Transverse colon (tissue), 4 donors: Measurements from ENCODE around the gene LENG1. TPM values are rescaled to one million over a fixed set of nuclear protein-coding genes. Genes with fewer than 3 reads are reported as not detected.
"Not testable (repeated sequence)": the region's sequence is repeated elsewhere in the genome, so short reads cannot be mapped to it uniquely, and the experiment has no call there.

Experiments
- DNase-seq: peaks from one replicate; pipeline ENCODE4 v3.0.0-alpha.2; 2019
- H3K27ac ChIP-seq, 4 donors: fragments of 200-600 bp; sonication (generic); 2 replicates each; pipeline ENCODE4 v1.5.1; 2016 to 2018; ENCODE audit warnings: inconsistent platforms in 4 of 4
- H3K27me3 ChIP-seq: fragments of 200-600 bp; sonication (generic); 2 replicates; pipeline ENCODE4 v1.5.1; 2017; ENCODE audit warnings: inconsistent platforms
- H3K36me3 ChIP-seq, 4 donors: fragments of 200-600 bp; sonication (generic); 2 replicates each; pipeline ENCODE4 v1.5.1; 2017 to 2019; ENCODE audit warnings: inconsistent platforms in 4 of 4
- H3K4me1 ChIP-seq, 4 donors: fragments of 200-600 bp; sonication (generic); 2 replicates each; pipeline ENCODE4 v1.5.1; 2017 to 2020; ENCODE audit warnings: inconsistent platforms in 4 of 4
- H3K4me3 ChIP-seq, 4 donors: fragments of 200-600 bp; sonication (generic); 1 replicate in 1 of 4; 2 replicates in 3 of 4; pipeline versions ENCODE4 v1.5.1 to v1.6.1; 2017 to 2019; ENCODE audit warnings: inconsistent platforms in 4 of 4
- H3K9me3 ChIP-seq, 2 donors: fragments of 200-600 bp; sonication (generic); 2 replicates each; pipeline ENCODE4 v1.5.1; 2017 to 2019; ENCODE audit warnings: inconsistent platforms in 2 of 2
- EP300 ChIP-seq: sonication (generic); formaldehyde crosslinking; IDR thresholded peaks from one replicate; pipeline ENCODE4 v1.6.1; 2017; ENCODE audit warnings: antibody characterized with exemption, low read depth
- POLR2A ChIP-seq: fragments of 450-650 bp; IDR thresholded peaks from one replicate; pipeline ENCODE4 v1.6.1; 2016; ENCODE audit warnings: antibody characterized with exemption, mild to moderate bottlenecking, moderate library complexity
- POLR2AphosphoS5 ChIP-seq, 3 donors: sonication (generic); formaldehyde crosslinking; IDR thresholded peaks; one replicate each; pipeline ENCODE4 v1.6.1; 2016; ENCODE audit warnings: antibody characterized with exemption in 3 of 3
- whole genome bisulfite sequencing, 2 donors: methylation state at CpG; one replicate each; pipeline ENCODE4 v1.1.5; 2018; ENCODE audit warnings: low coverage in 1 of 2; 5-methylcytosine and 5-hydroxymethylcytosine counted together
- in situ Hi-C, 4 donors: fragments of 200-750 bp; cut with MboI; loops; one replicate each; pipeline versions ENCODE4 v1.15.0 to v1.15.1; 2017; ENCODE audit warnings: low sequenced_read_pairs in 3 of 4, low pct_ligation_motif_present in 1 of 4, low pct_unique_long_range_greater_than_20kb in 1 of 4
- intact Hi-C: fragments of 100-400 bp; cut with DNase I; formaldehyde crosslinking; loops from one replicate; pipeline ENCODE4 v1.15.1; 2023; ENCODE audit warnings: low total_unique reads
- total RNA-seq, 4 donors: library from RNA; depleted of rRNA; stranded (reverse); fragments of >200 nt; gene quantifications; one replicate each; pipeline ENCODE4 v1.1.0, GENCODE V29; 2016
- TF ChIP-seq, protein P1 (sequence below), 5 experiments: fragments of 200-600 bp in 3 of 5; fragments of 450-650 bp in 2 of 5; sonication (generic) in 3 of 5; IDR thresholded peaks; 1 replicate in 2 of 5; 2 replicates in 3 of 5; pipeline ENCODE4 v1.5.1; 2016 to 2017; ENCODE audit warnings: antibody characterized with exemption in 5 of 5, inconsistent platforms in 3 of 5, mild to moderate bottlenecking in 2 of 5, moderate library complexity in 1 of 5

The LENG1 gene
- total RNA-seq, 4 donors from 2014 or later: 3.4 to 11.1 (median 5.8) TPM

DNA sequence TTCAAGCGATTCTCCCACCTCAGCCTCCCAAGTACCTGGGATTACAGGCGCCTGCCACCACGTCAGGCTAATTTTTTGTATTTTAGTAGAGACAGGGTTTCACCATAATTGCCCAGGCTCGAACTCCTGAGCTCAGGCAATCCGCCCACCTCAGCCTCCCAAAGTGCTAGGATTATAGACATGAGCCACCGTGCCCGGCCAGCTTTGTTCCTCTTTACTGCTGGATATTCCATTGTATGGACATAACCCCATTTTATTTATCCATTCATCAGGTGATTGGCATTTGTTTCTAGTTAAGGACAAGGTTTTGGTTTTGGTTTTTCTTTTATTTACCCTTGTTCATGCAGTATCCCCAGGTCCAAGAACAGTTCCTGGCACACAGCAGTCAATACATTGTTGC lies 37.0 kb upstream of the LENG1 start:
- Histone ChIP-seq H3K27ac (no peak overlapping the region), H3K27me3 (no peaks in the 10 kb centered on the region), H3K4me1 (peaks cover 5 to 24% (median 14%) of the 10 kb centered on the region in 4 donors), H3K9me3 (no peaks in the 10 kb centered on the region), H3K36me3 (peaks cover 0 to 15% (median 2%) of the 10 kb centered on the region in 4 donors), H3K4me3 (no peak overlapping the region)
- WGBS, 2 donors: 97% methylated on average over 7 of the region's 7 CpGs; no CpG with 5 or more reads in 1 of the 2 donors
- TF ChIP-seq POLR2A (no peak), POLR2AphosphoS5 (IDR thresholded peaks at IDR 0.05) (no peak), EP300 (no peak)
- TF ChIP-seq, protein P1, sequence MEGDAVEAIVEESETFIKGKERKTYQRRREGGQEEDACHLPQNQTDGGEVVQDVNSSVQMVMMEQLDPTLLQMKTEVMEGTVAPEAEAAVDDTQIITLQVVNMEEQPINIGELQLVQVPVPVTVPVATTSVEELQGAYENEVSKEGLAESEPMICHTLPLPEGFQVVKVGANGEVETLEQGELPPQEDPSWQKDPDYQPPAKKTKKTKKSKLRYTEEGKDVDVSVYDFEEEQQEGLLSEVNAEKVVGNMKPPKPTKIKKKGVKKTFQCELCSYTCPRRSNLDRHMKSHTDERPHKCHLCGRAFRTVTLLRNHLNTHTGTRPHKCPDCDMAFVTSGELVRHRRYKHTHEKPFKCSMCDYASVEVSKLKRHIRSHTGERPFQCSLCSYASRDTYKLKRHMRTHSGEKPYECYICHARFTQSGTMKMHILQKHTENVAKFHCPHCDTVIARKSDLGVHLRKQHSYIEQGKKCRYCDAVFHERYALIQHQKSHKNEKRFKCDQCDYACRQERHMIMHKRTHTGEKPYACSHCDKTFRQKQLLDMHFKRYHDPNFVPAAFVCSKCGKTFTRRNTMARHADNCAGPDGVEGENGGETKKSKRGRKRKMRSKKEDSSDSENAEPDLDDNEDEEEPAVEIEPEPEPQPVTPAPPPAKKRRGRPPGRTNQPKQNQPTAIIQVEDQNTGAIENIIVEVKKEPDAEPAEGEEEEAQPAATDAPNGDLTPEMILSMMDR (IDR thresholded peaks at IDR 0.05): no peak
- no peak for DNase-seq
- in situ Hi-C loops: no loop called here
- intact Hi-C loops: no loop called here

DNA sequence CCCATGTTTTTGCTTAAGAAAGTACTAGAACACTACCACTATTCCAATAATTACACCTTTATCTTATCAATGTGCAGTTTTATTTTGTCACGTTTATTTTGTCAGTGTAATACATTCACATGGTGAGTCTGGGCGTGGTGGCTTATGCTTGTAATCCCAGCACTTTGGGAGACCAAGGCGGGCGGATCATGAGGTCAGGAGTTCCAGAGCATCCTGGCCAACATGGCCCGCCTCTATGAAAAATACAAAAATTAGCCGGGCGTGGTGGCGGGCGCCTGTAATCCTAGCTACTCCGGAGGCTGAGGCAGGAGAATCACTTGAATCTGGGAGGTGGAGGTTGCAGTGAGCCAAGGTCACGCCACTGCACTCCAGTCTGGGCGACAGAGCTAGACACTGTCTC lies 34.9 kb upstream of the LENG1 start:
- Histone ChIP-seq H3K4me1 (peaks cover 5 to 15% (median 11%) of the 10 kb centered on the region in 4 donors), H3K36me3 (peaks cover 0 to 15% (median 2%) of the 10 kb centered on the region in 4 donors)
- intact Hi-C loops, H3K27me3 ChIP-seq, in situ Hi-C loops, H3K9me3 ChIP-seq, H3K27ac ChIP-seq, H3K4me3 ChIP-seq, DNase-seq: not testable (repeated sequence)
- WGBS, 2 donors: 71 to 92% methylated on average over 3 to 12 of the region's 12 CpGs

DNA sequence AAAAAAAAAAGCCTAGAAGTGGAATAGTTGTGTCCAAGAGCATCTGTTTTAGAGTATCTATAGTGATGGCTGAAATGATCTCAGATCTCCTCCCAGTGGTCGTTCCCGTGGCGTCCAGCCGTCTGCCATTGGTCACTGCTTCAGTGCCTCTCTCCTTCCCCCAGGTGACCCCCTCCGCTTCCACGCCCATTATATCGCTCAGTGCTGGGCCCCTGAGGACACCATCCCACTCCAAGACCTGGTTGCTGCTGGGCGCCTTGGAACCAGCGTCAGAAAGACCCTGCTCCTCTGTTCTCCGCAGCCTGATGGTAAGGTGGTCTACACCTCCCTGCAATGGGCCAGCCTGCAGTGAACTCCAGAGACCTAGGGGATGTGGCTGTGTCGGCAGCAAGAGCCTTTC lies 33.5 kb upstream of the LENG1 start:
- Histone ChIP-seq H3K9me3 (no peaks in the 10 kb centered on the region), H3K4me1 (peaks cover 12 to 25% (median 20%) of the 10 kb centered on the region in 4 donors), H3K27ac (no peak overlapping the region), H3K36me3 (peaks cover 0 to 15% (median 2%) of the 10 kb centered on the region in 4 donors), H3K4me3 (no peak overlapping the region), H3K27me3 (no peaks in the 10 kb centered on the region)
- no peak for TF ChIP-seq POLR2A
- no peak for TF ChIP-seq POLR2AphosphoS5 (IDR thresholded peaks at IDR 0.05)
- TF ChIP-seq, protein P1 (IDR thresholded peaks at IDR 0.05): no peak
- no peak for TF ChIP-seq EP300
- in situ Hi-C loops (no loop called here), intact Hi-C loops (no loop called here)
- DNase-seq: no peak
- 86 to 93% methylated on average over 1 to 11 of the region's 11 CpGs for WGBS, 2 donors

DNA sequence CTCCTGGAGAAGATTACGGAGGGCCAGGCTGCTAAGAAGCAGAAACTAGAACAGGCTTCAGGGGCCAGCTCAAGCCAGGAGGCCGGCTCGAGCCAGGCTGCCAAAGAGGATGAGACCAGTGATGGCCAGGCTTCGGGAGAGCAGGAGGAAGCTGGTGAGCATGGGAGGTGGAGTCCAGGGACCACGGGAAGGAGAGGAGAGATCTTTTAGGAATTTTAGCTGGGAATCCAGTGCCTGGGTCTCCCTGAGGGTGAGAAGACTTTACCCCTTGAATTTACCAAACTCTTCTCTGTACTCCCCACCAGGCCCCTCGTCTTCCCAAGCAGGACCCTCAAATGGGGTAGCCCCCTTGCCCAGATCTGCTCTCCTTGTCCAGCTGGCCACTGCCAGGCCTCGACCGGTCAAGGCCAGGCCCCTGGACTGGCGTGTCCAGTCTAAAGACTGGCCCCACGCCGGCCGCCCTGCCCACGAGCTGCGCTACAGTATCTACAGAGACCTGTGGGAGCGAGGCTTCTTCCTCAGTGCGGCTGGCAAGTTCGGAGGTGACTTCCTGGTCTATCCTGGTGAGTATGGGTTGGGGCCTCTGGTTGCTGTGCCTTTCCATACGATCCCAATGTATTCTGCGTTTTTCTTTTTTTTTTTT lies 32.4 kb upstream of the LENG1 start:
- no peak for DNase-seq
- Histone ChIP-seq H3K9me3 (no peaks in the 10 kb centered on the region), H3K36me3 (peaks cover 0 to 15% (median 2%) of the 10 kb centered on the region in 4 donors), H3K27ac (peak overlapping the region; percentile 92 to 99 (median 95)), H3K4me1 (peaks cover 13 to 34% (median 27%) of the 10 kb centered on the region in 4 donors), H3K4me3 (peak overlapping the region; percentile 34 to 97 (median 78)), H3K27me3 (no peaks in the 10 kb centered on the region)
- no peak for TF ChIP-seq EP300
- TF ChIP-seq POLR2AphosphoS5 (IDR thresholded peaks at IDR 0.05): no peak
- TF ChIP-seq, protein P1 (IDR thresholded peaks at IDR 0.05): no peak
- TF ChIP-seq POLR2A: no peak
- in situ Hi-C loops (no loop called here), intact Hi-C loops (no loop called here)
- WGBS, 2 donors: 37 to 64% methylated on average over 5 to 19 of the region's 19 CpGs
